ENCODE results near the gene FAM98C.

The FAM98C gene

GRCh38 chr19:38413416-38413815 lies 10.5 kb downstream of the FAM98C start:
- TF ChIP-seq CTCF (conservative IDR thresholded peaks at IDR 0.05): no peak

GRCh38 chr19:38417146-38417543 lies 14.3 kb downstream of the FAM98C start:
- TF ChIP-seq CTCF (conservative IDR thresholded peaks at IDR 0.05): no peak

More at GRCh38 chr19:38413416-38413815, 10.5 kb downstream of the FAM98C start:
- no peak overlapping the region for H3K27ac ChIP-seq

GRCh38 chr19:38417544-38418506 lies 14.9 kb downstream of the FAM98C start:
- H3K27ac ChIP-seq: peak overlapping the region; percentile 57
- TF ChIP-seq CTCF (conservative IDR thresholded peaks at IDR 0.05): peak; percentile 18; the same call in 1 of the 2 replicates

More at GRCh38 chr19:38417146-38417543, 14.3 kb downstream of the FAM98C start:
- H3K27ac ChIP-seq: peak overlapping the region; percentile 57

GRCh38 chr19:38420935-38421334 lies 18.0 kb downstream of the FAM98C start:
- H3K27ac ChIP-seq: no peak overlapping the region
- TF ChIP-seq CTCF (conservative IDR thresholded peaks at IDR 0.05): no peak

GRCh38 chr19:38421856-38422255 lies 19.0 kb downstream of the FAM98C start:
- TF ChIP-seq CTCF (conservative IDR thresholded peaks at IDR 0.05): no peak
- no peak overlapping the region for H3K27ac ChIP-seq

- no peak for TF ChIP-seq CTCF (conservative IDR thresholded peaks at IDR 0.05)
- H3K27ac ChIP-seq: no peak overlapping the region
Measured at GRCh38 chr19:38422438-38422837, 19.5 kb downstream of the FAM98C start.

- TF ChIP-seq CTCF (conservative IDR thresholded peaks at IDR 0.05): no peak
- no peak overlapping the region for H3K27ac ChIP-seq
Measured at GRCh38 chr19:38424272-38424671, 21.4 kb downstream of the FAM98C start.

Data from VCaP (cell line).